Measurements from ENCODE around the gene IL20RA.

DNA sequence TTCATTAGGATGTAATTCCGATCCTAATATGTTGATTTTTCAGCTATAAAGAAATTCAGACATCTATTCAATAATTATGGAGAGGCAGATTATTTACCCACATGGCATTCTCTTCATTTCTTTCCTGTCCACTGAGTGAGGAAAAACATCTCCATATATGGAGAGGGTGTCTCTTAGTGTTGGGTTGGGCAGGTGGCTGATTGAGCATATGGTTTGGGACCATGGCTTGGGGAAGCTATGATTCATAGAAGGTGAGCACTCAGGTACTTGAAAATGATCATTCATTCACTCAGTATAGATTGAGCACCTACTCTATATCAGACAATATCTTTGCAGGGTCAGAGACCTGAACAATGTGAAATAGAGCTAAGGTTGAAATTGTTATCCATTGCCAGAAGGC is 41.3 kb upstream of the IL20RA start:
- no peak for TF ChIP-seq POLR2AphosphoS5 (IDR thresholded peaks at IDR 0.05; ENCODE audit: low read depth)
- TF ChIP-seq, protein P1, sequence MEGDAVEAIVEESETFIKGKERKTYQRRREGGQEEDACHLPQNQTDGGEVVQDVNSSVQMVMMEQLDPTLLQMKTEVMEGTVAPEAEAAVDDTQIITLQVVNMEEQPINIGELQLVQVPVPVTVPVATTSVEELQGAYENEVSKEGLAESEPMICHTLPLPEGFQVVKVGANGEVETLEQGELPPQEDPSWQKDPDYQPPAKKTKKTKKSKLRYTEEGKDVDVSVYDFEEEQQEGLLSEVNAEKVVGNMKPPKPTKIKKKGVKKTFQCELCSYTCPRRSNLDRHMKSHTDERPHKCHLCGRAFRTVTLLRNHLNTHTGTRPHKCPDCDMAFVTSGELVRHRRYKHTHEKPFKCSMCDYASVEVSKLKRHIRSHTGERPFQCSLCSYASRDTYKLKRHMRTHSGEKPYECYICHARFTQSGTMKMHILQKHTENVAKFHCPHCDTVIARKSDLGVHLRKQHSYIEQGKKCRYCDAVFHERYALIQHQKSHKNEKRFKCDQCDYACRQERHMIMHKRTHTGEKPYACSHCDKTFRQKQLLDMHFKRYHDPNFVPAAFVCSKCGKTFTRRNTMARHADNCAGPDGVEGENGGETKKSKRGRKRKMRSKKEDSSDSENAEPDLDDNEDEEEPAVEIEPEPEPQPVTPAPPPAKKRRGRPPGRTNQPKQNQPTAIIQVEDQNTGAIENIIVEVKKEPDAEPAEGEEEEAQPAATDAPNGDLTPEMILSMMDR (conservative IDR thresholded peaks at IDR 0.05; ENCODE audit: low read depth in 2 of 2): no peak
- TF ChIP-seq, protein P2, sequence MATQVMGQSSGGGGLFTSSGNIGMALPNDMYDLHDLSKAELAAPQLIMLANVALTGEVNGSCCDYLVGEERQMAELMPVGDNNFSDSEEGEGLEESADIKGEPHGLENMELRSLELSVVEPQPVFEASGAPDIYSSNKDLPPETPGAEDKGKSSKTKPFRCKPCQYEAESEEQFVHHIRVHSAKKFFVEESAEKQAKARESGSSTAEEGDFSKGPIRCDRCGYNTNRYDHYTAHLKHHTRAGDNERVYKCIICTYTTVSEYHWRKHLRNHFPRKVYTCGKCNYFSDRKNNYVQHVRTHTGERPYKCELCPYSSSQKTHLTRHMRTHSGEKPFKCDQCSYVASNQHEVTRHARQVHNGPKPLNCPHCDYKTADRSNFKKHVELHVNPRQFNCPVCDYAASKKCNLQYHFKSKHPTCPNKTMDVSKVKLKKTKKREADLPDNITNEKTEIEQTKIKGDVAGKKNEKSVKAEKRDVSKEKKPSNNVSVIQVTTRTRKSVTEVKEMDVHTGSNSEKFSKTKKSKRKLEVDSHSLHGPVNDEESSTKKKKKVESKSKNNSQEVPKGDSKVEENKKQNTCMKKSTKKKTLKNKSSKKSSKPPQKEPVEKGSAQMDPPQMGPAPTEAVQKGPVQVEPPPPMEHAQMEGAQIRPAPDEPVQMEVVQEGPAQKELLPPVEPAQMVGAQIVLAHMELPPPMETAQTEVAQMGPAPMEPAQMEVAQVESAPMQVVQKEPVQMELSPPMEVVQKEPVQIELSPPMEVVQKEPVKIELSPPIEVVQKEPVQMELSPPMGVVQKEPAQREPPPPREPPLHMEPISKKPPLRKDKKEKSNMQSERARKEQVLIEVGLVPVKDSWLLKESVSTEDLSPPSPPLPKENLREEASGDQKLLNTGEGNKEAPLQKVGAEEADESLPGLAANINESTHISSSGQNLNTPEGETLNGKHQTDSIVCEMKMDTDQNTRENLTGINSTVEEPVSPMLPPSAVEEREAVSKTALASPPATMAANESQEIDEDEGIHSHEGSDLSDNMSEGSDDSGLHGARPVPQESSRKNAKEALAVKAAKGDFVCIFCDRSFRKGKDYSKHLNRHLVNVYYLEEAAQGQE (IDR thresholded peaks at IDR 0.05; ENCODE audit: unreplicated experiment): no peak
- no peak for TF ChIP-seq EZH2 (IDR thresholded peaks at IDR 0.05; ENCODE audit: low read depth, unreplicated experiment)
- no peak for TF ChIP-seq CREB1 (CRISPR knock-in tag; IDR thresholded peaks at IDR 0.05; ENCODE audit: low read depth)
- no peak for TF ChIP-seq EZH2phosphoT487 (IDR thresholded peaks at IDR 0.05; ENCODE audit: unreplicated experiment)
- TF ChIP-seq JUNB (IDR thresholded peaks at IDR 0.05; ENCODE audit: unreplicated experiment): no peak
- TF ChIP-seq, protein P3, sequence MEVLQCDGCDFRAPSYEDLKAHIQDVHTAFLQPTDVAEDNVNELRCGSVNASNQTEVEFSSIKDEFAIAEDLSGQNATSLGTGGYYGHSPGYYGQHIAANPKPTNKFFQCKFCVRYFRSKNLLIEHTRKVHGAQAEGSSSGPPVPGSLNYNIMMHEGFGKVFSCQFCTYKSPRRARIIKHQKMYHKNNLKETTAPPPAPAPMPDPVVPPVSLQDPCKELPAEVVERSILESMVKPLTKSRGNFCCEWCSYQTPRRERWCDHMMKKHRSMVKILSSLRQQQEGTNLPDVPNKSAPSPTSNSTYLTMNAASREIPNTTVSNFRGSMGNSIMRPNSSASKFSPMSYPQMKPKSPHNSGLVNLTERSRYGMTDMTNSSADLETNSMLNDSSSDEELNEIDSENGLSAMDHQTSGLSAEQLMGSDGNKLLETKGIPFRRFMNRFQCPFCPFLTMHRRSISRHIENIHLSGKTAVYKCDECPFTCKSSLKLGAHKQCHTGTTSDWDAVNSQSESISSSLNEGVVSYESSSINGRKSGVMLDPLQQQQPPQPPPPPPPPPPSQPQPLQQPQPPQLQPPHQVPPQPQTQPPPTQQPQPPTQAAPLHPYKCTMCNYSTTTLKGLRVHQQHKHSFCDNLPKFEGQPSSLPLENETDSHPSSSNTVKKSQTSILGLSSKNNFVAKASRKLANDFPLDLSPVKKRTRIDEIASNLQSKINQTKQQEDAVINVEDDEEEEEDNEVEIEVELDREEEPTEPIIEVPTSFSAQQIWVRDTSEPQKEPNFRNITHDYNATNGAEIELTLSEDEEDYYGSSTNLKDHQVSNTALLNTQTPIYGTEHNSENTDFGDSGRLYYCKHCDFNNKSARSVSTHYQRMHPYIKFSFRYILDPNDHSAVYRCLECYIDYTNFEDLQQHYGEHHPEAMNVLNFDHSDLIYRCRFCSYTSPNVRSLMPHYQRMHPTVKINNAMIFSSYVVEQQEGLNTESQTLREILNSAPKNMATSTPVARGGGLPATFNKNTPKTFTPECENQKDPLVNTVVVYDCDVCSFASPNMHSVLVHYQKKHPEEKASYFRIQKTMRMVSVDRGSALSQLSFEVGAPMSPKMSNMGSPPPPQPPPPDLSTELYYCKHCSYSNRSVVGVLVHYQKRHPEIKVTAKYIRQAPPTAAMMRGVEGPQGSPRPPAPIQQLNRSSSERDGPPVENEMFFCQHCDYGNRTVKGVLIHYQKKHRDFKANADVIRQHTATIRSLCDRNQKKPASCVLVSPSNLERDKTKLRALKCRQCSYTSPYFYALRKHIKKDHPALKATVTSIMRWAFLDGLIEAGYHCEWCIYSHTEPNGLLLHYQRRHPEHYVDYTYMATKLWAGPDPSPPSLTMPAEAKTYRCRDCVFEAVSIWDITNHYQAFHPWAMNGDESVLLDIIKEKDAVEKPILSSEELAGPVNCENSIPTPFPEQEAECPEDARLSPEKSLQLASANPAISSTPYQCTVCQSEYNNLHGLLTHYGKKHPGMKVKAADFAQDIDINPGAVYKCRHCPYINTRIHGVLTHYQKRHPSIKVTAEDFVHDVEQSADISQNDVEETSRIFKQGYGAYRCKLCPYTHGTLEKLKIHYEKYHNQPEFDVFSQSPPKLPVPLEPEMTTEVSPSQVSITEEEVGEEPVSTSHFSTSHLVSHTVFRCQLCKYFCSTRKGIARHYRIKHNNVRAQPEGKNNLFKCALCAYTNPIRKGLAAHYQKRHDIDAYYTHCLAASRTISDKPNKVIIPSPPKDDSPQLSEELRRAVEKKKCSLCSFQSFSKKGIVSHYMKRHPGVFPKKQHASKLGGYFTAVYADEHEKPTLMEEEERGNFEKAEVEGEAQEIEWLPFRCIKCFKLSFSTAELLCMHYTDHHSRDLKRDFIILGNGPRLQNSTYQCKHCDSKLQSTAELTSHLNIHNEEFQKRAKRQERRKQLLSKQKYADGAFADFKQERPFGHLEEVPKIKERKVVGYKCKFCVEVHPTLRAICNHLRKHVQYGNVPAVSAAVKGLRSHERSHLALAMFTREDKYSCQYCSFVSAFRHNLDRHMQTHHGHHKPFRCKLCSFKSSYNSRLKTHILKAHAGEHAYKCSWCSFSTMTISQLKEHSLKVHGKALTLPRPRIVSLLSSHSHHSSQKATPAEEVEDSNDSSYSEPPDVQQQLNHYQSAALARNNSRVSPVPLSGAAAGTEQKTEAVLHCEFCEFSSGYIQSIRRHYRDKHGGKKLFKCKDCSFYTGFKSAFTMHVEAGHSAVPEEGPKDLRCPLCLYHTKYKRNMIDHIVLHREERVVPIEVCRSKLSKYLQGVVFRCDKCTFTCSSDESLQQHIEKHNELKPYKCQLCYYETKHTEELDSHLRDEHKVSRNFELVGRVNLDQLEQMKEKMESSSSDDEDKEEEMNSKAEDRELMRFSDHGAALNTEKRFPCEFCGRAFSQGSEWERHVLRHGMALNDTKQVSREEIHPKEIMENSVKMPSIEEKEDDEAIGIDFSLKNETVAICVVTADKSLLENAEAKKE (CRISPR knock-in tag; IDR thresholded peaks at IDR 0.05): no peak
- TF ChIP-seq NANOG (IDR thresholded peaks at IDR 0.05; ENCODE audit: borderline replicate concordance): no peak
- no peak for TF ChIP-seq STAT1 (IDR thresholded peaks at IDR 0.05; ENCODE audit: unreplicated experiment)
- TF ChIP-seq, protein P4, sequence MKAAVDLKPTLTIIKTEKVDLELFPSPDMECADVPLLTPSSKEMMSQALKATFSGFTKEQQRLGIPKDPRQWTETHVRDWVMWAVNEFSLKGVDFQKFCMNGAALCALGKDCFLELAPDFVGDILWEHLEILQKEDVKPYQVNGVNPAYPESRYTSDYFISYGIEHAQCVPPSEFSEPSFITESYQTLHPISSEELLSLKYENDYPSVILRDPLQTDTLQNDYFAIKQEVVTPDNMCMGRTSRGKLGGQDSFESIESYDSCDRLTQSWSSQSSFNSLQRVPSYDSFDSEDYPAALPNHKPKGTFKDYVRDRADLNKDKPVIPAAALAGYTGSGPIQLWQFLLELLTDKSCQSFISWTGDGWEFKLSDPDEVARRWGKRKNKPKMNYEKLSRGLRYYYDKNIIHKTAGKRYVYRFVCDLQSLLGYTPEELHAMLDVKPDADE (IDR thresholded peaks at IDR 0.05): no peak
- no peak for TF ChIP-seq ZNF331 (CRISPR knock-in tag; IDR thresholded peaks at IDR 0.05; ENCODE audit: low read depth)
